HG02642 (cell line): ENCODE measurements around the gene TMEM35B.

ENCODE experiments used
- ATAC-seq: cut with Tn5 transposase; IDR thresholded peaks from one replicate; pipeline ENCODE4 v1.9.1; 2021; ENCODE audit warnings: mild to moderate bottlenecking; ENCODE audit not compliant: unreplicated experiment, poor library complexity

The TMEM35B gene

GRCh38 chr1:34984793-34985608 is at the start of gene TMEM35B:
TMEM35B (minus strand) TSS chr1:34985347; CDS start chr1:34985305, 42 bp downstream.
- peak; percentile 80 for ATAC-seq

GRCh38 chr1:35033346-35033745 is 48.2 kb upstream of the TMEM35B start:
- ATAC-seq = no peak

- ATAC-seq = no peak
Observed at GRCh38 chr1:35032384-35032739, 47.2 kb upstream of the TMEM35B start.

- ATAC-seq = no peak
Observed at GRCh38 chr1:35030756-35031446, 45.8 kb upstream of the TMEM35B start.

- ATAC-seq = no peak
Observed at GRCh38 chr1:35030338-35030737, 45.2 kb upstream of the TMEM35B start.

GRCh38 chr1:35029761-35030160 is 44.6 kb upstream of the TMEM35B start:
- ATAC-seq = no peak

- no peak for ATAC-seq
Observed at GRCh38 chr1:35016406-35016805, 31.3 kb upstream of the TMEM35B start.

- ATAC-seq = no peak
Observed at GRCh38 chr1:35014486-35014885, 29.3 kb upstream of the TMEM35B start.

GRCh38 chr1:35005711-35006110 is 20.6 kb upstream of the TMEM35B start:
- ATAC-seq = no peak

- ATAC-seq = no peak
Observed at GRCh38 chr1:35001743-35002142, 16.6 kb upstream of the TMEM35B start.

GRCh38 chr1:34994878-34995277 is 9.7 kb upstream of the TMEM35B start:
- ATAC-seq = no peak

GRCh38 chr1:34988581-34988980 is 3.4 kb upstream of the TMEM35B start:
- ATAC-seq = no peak

GRCh38 chr1:34988147-34988546 is 3.0 kb upstream of the TMEM35B start:
- no peak for ATAC-seq

GRCh38 chr1:34987018-34987417 is 1.9 kb upstream of the TMEM35B start:
- ATAC-seq = no peak

- ATAC-seq = peak; percentile 22
Observed at GRCh38 chr1:34985609-34985904, 410 bp upstream of the TMEM35B start.

- no peak for ATAC-seq
Observed at GRCh38 chr1:34984435-34984792, 733 bp downstream of the TMEM35B start.

- no peak for ATAC-seq
Observed at GRCh38 chr1:34983700-34984355, 1.3 kb downstream of the TMEM35B start.

GRCh38 chr1:34982820-34983376 is 2.2 kb downstream of the TMEM35B start:
- ATAC-seq = no peak

GRCh38 chr1:34980715-34981114 is 4.4 kb downstream of the TMEM35B start:
- no peak for ATAC-seq

GRCh38 chr1:34978921-34979320 is 6.2 kb downstream of the TMEM35B start:
- no peak for ATAC-seq

GRCh38 chr1:34977858-34978257 is 7.3 kb downstream of the TMEM35B start:
- no peak for ATAC-seq

- no peak for ATAC-seq
Observed at GRCh38 chr1:34977210-34977471, 8.0 kb downstream of the TMEM35B start.
